ENCODE data around the gene IGFBP6. TPM values are rescaled to one million over a fixed set of nuclear protein-coding genes. Genes with fewer than 3 reads are reported as not detected.

Gene IGFBP6, protein sequence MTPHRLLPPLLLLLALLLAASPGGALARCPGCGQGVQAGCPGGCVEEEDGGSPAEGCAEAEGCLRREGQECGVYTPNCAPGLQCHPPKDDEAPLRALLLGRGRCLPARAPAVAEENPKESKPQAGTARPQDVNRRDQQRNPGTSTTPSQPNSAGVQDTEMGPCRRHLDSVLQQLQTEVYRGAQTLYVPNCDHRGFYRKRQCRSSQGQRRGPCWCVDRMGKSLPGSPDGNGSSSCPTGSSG
- 100 to 1,000 TPM in 1 of 4 donors, 1 to 10 TPM in 3; 3.4 to 135 (median 7.1) TPM for polyA plus RNA-seq
- long read RNA-seq, donor 1, transcript IGFBP6-201 (4 exons, 1,169 nt) = major isoform, 6 of 8 reads
- long read RNA-seq, donor 1, partial matches to known transcripts = 0 of 8 reads
- long read RNA-seq, donor 1, other reads (novel, unspliced or antisense) = 0 of 8 reads
- long read RNA-seq, donor 2, partial matches to known transcripts = 0 of 3 reads
- long read RNA-seq, donor 2, other reads (novel, unspliced or antisense) = 0 of 3 reads
- long read RNA-seq, donor 3, transcript IGFBP6-201 (4 exons, 1,169 nt) = major isoform, 6 of 6 reads
- long read RNA-seq, donor 3, partial matches to known transcripts = 0 of 6 reads
- long read RNA-seq, donor 3, other reads (novel, unspliced or antisense) = 0 of 6 reads
- long read RNA-seq, donor 4 = 0 reads
- long read RNA-seq, donor 5, partial matches to known transcripts = 0 of 2 reads
- long read RNA-seq, donor 5, other reads (novel, unspliced or antisense) = 0 of 2 reads
- long read RNA-seq, donor 6, transcript IGFBP6-201 (4 exons, 1,169 nt) = major isoform, 6 of 6 reads
- long read RNA-seq, donor 6, partial matches to known transcripts = 0 of 6 reads
- long read RNA-seq, donor 6, other reads (novel, unspliced or antisense) = 0 of 6 reads
- long read RNA-seq, donor 7 = 0 reads
- long read RNA-seq, donor 8, transcript IGFBP6-201 (4 exons, 1,169 nt) = major isoform, 11 of 16 reads
- long read RNA-seq, donor 8, partial matches to known transcripts = 5 of 16 reads
- long read RNA-seq, donor 8, other reads (novel, unspliced or antisense) = 0 of 16 reads
- long read RNA-seq, donor 9, partial matches to known transcripts = 0 of 2 reads
- long read RNA-seq, donor 9, other reads (novel, unspliced or antisense) = 0 of 2 reads
- long read RNA-seq, donor 10, transcript IGFBP6-201 (4 exons, 1,169 nt) = major isoform, 18 of 23 reads
- long read RNA-seq, donor 10, partial matches to known transcripts = 5 of 23 reads
- long read RNA-seq, donor 10, other reads (novel, unspliced or antisense) = 0 of 23 reads

DNA sequence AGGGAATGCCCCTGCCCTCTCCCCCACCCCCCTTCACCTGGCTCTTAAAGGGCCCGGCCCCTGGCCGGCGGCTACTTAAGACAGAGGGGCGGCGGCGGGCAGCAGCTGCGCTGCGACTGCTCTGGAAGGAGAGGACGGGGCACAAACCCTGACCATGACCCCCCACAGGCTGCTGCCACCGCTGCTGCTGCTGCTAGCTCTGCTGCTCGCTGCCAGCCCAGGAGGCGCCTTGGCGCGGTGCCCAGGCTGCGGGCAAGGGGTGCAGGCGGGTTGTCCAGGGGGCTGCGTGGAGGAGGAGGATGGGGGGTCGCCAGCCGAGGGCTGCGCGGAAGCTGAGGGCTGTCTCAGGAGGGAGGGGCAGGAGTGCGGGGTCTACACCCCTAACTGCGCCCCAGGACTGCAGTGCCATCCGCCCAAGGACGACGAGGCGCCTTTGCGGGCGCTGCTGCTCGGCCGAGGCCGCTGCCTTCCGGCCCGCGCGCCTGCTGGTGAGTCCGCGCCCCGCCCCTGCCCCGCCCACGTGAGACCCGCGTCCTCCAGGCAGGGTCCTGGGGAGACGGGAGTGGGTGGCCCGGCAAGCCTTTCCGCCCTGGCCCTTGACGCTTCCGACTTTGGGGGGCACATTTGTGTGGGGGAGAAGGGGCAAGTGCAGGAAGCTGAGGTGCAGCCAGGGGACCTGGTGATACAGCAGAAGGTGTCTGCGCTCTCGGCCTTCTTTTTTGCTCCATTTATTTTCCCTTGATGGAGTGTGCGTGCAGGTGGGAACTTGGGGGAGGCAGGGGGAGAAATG, at the start of gene IGFBP6:
Gene IGFBP6 (plus strand): TSS at position 104 of the 790 bp plus-strand sequence. CDS start 51 bp downstream, at position 155.
- peaks cover 0 to 14% (median 0%) of the 10 kb centered on the region in 3 donors for H3K27me3 ChIP-seq (ENCODE audit: control insufficient read depth in 3 of 3, insufficient read depth in 3 of 3, low read length in 3 of 3)
- H3K27ac ChIP-seq (ENCODE audit: low read depth in 1 of 3, low read length in 2 of 3) = peak within 1 kb of the TSS; percentile 35 to 66 (median 62)
- no peaks in the 10 kb centered on the region for H3K36me3 ChIP-seq (ENCODE audit: control insufficient read depth in 3 of 3, insufficient read depth in 2 of 3, low read depth in 1 of 3, low read length in 3 of 3)
- no peak for FAIRE-seq
- no peaks in the 10 kb centered on the region for H3K9me3 ChIP-seq (ENCODE audit: control insufficient read depth in 2 of 2, insufficient read depth in 1 of 2, low read depth in 1 of 2, low read length in 1 of 2)
- 1% methylated on average over 33 to 51 of the region's 51 CpGs for WGBS, 3 donors
- peak within 1 kb of the TSS; percentile 19 to 55 (median 41) for H3K4me3 ChIP-seq (ENCODE audit: low read depth in 1 of 3, low read length in 3 of 3)
- peaks cover 0 to 48% (median 11%) of the 10 kb centered on the region in 3 donors for H3K4me1 ChIP-seq (ENCODE audit: control insufficient read depth in 3 of 3, insufficient read depth in 2 of 3, low read depth in 1 of 3, low read length in 2 of 3)
- peak; percentile 56 to 79 for DNase-seq

DNA sequence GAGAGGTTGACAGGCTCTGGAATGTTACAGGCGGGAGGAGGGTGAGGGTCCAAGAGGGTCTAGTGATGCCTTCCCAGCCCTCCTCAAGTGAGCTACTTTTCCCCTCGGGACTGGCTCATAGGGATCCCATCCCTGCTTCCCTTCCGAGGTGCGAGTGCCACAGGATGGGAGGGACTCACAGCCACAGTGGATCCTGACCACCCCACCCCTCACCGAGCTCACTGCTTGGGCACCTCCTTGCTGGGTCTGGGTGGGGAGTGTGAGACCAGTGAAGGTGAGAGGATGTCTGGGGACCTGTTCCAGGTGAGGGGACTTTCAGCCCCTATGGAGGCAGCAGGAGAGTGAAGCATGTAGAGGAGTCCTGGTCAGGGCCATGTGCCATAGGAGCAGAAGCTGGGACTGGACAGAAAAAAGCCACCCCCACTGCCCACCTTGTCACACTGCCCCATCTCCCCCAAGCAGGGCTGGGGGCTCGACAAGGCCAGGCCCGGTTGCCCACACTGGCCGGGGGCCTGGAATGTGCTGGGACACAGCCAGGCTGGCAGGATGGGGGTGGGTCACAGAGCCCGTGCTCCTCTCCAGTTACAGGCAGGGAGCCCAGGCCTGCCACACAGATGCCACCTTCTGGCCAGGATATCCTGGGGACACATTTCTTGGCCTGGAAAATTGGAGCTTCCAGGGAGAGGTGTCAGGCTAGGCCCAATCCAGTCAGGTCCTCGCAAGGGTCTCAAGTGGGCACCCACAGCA, 49.3 kb upstream of the IGFBP6 start:
- 31 to 39% (median 34%) methylated on average over 10 of the region's 10 CpGs for WGBS, 3 donors

DNA sequence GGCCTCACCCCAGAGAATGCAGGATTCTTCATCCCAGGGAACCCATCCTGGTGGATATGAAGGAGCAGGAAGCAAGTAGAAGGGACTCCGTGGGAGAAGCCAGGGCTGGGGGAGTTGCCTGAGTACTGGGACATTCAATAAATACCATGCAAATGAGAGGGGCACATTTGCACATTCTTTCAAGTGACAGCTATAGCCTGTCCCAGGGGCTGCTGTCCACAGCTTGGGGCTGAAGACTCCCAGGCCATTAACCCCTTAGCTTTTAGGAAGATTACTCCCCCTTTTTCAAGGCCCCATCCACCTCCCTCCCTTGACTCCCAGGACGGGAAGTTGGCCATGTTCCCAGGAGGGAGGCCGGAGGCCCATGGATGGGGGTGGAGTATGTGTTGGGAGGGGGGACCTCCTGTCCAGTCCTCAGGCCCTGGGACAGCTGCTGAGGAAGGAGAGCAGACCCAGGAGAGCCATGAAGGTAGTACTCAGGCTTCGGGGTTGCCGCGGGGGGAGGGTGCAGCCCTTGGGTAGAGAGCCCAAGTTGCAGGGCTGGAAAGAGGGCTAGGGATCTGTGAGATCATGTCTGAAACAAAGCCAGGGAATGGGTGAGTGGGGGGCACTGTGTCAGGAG, 48.6 kb upstream of the IGFBP6 start:
- peak overlapping the region; percentile 90 to 97 (median 91) for H3K27ac ChIP-seq (ENCODE audit: low read depth in 1 of 3, low read length in 2 of 3)
- peaks cover 3 to 83% (median 10%) of the 10 kb centered on the region in 3 donors for H3K4me1 ChIP-seq (ENCODE audit: control insufficient read depth in 3 of 3, insufficient read depth in 2 of 3, low read depth in 1 of 3, low read length in 2 of 3)
- DNase-seq = peak; percentile 40 to 70
- no peaks in the 10 kb centered on the region for H3K9me3 ChIP-seq (ENCODE audit: control insufficient read depth in 2 of 2, insufficient read depth in 1 of 2, low read depth in 1 of 2, low read length in 1 of 2)
- H3K27me3 ChIP-seq (ENCODE audit: control insufficient read depth in 3 of 3, insufficient read depth in 3 of 3, low read length in 3 of 3) = peaks cover 0 to 4% (median 0%) of the 10 kb centered on the region in 3 donors
- H3K4me3 ChIP-seq (ENCODE audit: low read depth in 1 of 3, low read length in 3 of 3) = peak overlapping the region in 1 of 3 donors; percentile 51
- 29 to 46% (median 32%) methylated on average over 6 of the region's 6 CpGs for WGBS, 3 donors
- no peak for FAIRE-seq
- H3K36me3 ChIP-seq (ENCODE audit: control insufficient read depth in 3 of 3, insufficient read depth in 2 of 3, low read depth in 1 of 3, low read length in 3 of 3) = peaks cover 0 to 25% (median 0%) of the 10 kb centered on the region in 3 donors

More for the DNA sequence above, 49.3 kb upstream of the IGFBP6 start:
- H3K27ac ChIP-seq (ENCODE audit: low read depth in 1 of 3, low read length in 2 of 3) = peak overlapping the region; percentile 90 to 97 (median 91)
- DNase-seq (peak; percentile 58 to 63), FAIRE-seq (no peak)
- H3K4me1 ChIP-seq (ENCODE audit: control insufficient read depth in 3 of 3, insufficient read depth in 2 of 3, low read depth in 1 of 3, low read length in 2 of 3) = peaks cover 2 to 76% (median 10%) of the 10 kb centered on the region in 3 donors
- peaks cover 0 to 19% (median 0%) of the 10 kb centered on the region in 3 donors for H3K36me3 ChIP-seq (ENCODE audit: control insufficient read depth in 3 of 3, insufficient read depth in 2 of 3, low read depth in 1 of 3, low read length in 3 of 3)
- peak overlapping the region in 2 of 3 donors; percentile 37 to 56 for H3K4me3 ChIP-seq (ENCODE audit: low read depth in 1 of 3, low read length in 3 of 3)
- no peaks in the 10 kb centered on the region for H3K9me3 ChIP-seq (ENCODE audit: control insufficient read depth in 2 of 2, insufficient read depth in 1 of 2, low read depth in 1 of 2, low read length in 1 of 2)
- peaks cover 0 to 4% (median 0%) of the 10 kb centered on the region in 3 donors for H3K27me3 ChIP-seq (ENCODE audit: control insufficient read depth in 3 of 3, insufficient read depth in 3 of 3, low read length in 3 of 3)

DNA sequence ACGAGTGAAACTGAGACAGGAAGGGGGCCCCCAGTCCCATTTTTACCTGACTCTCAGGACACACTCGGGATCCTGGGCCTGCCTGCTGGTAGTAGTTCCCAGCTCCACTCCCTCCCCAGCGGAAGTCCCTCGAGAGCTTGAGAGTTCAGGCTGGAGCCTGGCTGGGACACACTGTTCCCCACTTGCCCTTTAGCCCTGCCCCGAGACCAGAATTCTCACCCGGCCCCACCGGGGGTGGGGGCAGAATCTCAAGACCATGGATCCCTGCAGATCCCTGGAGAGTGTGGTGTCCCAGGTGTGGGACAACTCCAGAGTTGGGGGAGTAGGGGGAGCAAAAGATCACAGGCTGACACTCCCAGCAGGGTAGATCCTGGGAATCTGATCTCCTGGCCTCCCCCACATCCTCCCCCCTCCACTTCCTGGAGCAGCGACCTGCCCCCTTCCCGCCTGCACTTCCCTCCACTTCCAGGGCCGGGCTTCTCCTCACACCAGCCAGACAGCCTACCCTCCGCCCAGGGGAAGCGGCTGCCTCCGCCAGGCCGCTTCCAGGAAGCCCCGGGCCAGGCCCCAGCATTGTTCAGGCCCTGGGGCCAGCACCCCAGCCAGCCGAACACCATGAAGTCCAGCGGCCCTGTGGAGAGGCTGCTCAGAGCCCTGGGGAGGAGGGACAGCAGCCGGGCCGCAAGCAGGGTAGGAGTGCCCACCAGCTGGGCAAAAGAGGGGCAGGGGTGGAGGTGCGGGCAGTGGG, 47.7 kb upstream of the IGFBP6 start, which contains the start of gene TNS2:
Gene TNS2 (plus strand): TSS at position 495 of the 748 bp plus-strand sequence. CDS start 121 bp downstream, at position 616.
- DNase-seq = peak; percentile 82 to 84
- Histone ChIP-seq H3K4me3 (ENCODE audit: low read depth in 1 of 3, low read length in 3 of 3) (peak within 1 kb of the TSS; percentile 7 to 52 (median 51)), H3K36me3 (ENCODE audit: control insufficient read depth in 3 of 3, insufficient read depth in 2 of 3, low read depth in 1 of 3, low read length in 3 of 3) (peaks cover 0 to 25% (median 0%) of the 10 kb centered on the region in 3 donors), H3K27me3 (ENCODE audit: control insufficient read depth in 3 of 3, insufficient read depth in 3 of 3, low read length in 3 of 3) (peaks cover 0 to 1% (median 0%) of the 10 kb centered on the region in 3 donors), H3K4me1 (ENCODE audit: control insufficient read depth in 3 of 3, insufficient read depth in 2 of 3, low read depth in 1 of 3, low read length in 2 of 3) (peaks cover 3 to 88% (median 6%) of the 10 kb centered on the region in 3 donors), H3K27ac (ENCODE audit: low read depth in 1 of 3, low read length in 2 of 3) (peak within 1 kb of the TSS; percentile 90 to 97 (median 91)), H3K9me3 (ENCODE audit: control insufficient read depth in 2 of 2, insufficient read depth in 1 of 2, low read depth in 1 of 2, low read length in 1 of 2) (no peaks in the 10 kb centered on the region)
- no peak for FAIRE-seq
- WGBS, 3 donors = 19 to 29% (median 23%) methylated on average over 18 to 20 of the region's 20 CpGs

DNA sequence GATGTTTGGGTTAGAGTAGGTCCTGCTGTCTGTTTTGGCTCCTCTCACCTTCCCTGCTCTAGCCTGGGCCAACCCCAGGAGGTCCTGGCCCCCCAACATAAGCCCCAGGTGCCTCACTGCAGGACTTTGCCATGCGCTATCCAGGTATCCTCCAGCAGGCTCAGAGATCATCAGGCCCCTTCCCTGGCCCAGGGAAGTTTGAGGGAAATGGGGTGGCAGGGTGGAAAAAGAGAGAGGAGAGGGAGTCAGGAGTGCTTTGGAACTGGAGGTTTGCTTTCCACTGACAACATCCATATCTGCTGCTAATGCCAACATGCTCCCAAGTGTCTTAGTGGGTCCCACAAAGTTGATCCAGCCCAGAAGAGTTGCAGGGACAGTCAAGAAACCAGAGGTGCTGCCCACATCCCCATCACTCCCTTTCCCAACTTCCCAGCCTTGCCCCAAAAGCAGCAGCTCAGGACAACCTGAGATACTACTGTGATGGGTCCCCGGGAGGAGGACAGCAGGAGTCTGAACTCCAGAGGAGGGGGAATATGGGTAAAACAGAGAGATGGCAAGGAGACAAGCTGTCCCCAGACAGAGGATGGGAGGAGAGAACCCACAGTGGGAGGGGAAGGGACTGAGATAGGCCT, 46.9 kb upstream of the IGFBP6 start:
- Histone ChIP-seq H3K4me1 (ENCODE audit: control insufficient read depth in 3 of 3, insufficient read depth in 2 of 3, low read depth in 1 of 3, low read length in 2 of 3) (peaks cover 3 to 82% (median 6%) of the 10 kb centered on the region in 3 donors), H3K9me3 (ENCODE audit: control insufficient read depth in 2 of 2, insufficient read depth in 1 of 2, low read depth in 1 of 2, low read length in 1 of 2) (no peaks in the 10 kb centered on the region), H3K4me3 (ENCODE audit: low read depth in 1 of 3, low read length in 3 of 3) (peak overlapping the region in 2 of 3 donors; percentile 7 to 51), H3K27me3 (ENCODE audit: control insufficient read depth in 3 of 3, insufficient read depth in 3 of 3, low read length in 3 of 3) (no peaks in the 10 kb centered on the region), H3K36me3 (ENCODE audit: control insufficient read depth in 3 of 3, insufficient read depth in 2 of 3, low read depth in 1 of 3, low read length in 3 of 3) (peaks cover 0 to 33% (median 0%) of the 10 kb centered on the region in 3 donors), H3K27ac (ENCODE audit: low read depth in 1 of 3, low read length in 2 of 3) (peak overlapping the region; percentile 90 to 97 (median 91))
- 67 to 94% (median 82%) methylated on average over 2 of the region's 2 CpGs for WGBS, 3 donors
- DNase-seq (no peak), FAIRE-seq (no peak)
